ENCODE measurements around the gene VPS33A.

VPS33A gene

GRCh38 chr12:122182887-122183587 is 83.3 kb downstream of the VPS33A start, which contains the start of gene LRRC43:
Gene LRRC43 (plus strand): TSS chr12:122183123. CDS start chr12:122183145, 22 bp downstream.
- Histone ChIP-seq H3K9me3 (ENCODE audit: control insufficient read depth in 2 of 2, low read length in 2 of 2) (no peaks in the 10 kb centered on the region), H3K27me3 (ENCODE audit: control insufficient read depth in 1 of 2, insufficient read depth in 2 of 2, low read length in 2 of 2) (no peaks in the 10 kb centered on the region), H3K4me3 (ENCODE audit: low read length in 2 of 2) (peak within 1 kb of the TSS; percentile 71 to 72), H3K4me1 (ENCODE audit: control insufficient read depth, insufficient read depth, low read length) (peaks cover 8% of the 10 kb centered on the region), H3K36me3 (ENCODE audit: control insufficient read depth in 2 of 2, insufficient read depth in 2 of 2, low read length in 2 of 2) (no peaks in the 10 kb centered on the region), H3K9ac (ENCODE audit: low read length in 2 of 2) (peak within 1 kb of the TSS; percentile 21 to 42), H3K27ac (ENCODE audit: low read length) (no peak within 1 kb of the TSS)
